GM23248 (cell line): ENCODE measurements around the gene CFAP61.

Experiments used
- EZH2 ChIP-seq: fragments of 200-600 bp; sonication (generic); IDR thresholded peaks from 2 replicates; pipeline ENCODE4 v1.6.1; 2018; ENCODE audit warnings: antibody characterized with exemption, mild to moderate bottlenecking; ENCODE audit not compliant: insufficient read depth, poor library complexity, severe bottlenecking
- EZH2phosphoT487 ChIP-seq: fragments of 200-600 bp; sonication (generic); IDR thresholded peaks from 2 replicates; pipeline ENCODE4 v1.6.1; 2018; ENCODE audit warnings: antibody characterized with exemption, moderate library complexity, mild to moderate bottlenecking, low read depth; ENCODE audit not compliant: insufficient read depth

DNA sequence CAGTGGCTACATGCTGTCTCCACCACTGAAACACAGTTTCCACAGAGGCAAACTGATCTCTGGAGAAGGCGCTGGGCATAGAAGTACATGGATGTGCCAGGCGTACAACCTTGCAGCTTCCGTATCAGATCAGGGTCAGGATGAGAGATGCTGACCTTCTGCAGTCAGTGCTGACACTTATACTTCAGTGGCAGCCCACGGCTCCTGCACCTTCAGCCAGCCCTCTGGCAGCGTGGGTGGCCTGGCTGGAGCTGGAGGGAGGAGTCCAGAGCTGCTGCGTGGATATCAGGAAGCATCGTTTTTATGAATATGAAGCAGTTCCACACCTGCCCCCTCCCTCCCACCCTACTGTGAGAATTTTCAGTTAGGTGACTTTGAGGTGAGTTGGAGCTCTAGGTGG lies 149.3 kb downstream of the CFAP61 start:
- TF ChIP-seq EZH2phosphoT487: no peak
- TF ChIP-seq EZH2: no peak
